Endothelial cell of umbilical vein (primary cell): ENCODE results near the gene PDCL2. TPM values are rescaled to one million over a fixed set of nuclear protein-coding genes. Genes with fewer than 3 reads are reported as not detected.

ENCODE experiments used
- polyA plus RNA-seq, 4 experiments: library from polyadenylated mRNA; depleted of rRNA in 3 of 4; stranded (reverse) in 3 of 4; unstranded in 1 of 4; fragments of >200 nt; gene quantifications; 2 replicates each; pipeline versions ENCODE4 v1.2.1 to v1.2.3, GENCODE V29; 2011 to 2012; ENCODE audit warnings: missing spikeins in 1 of 4
- total RNA-seq: library from RNA; stranded (reverse); gene quantifications from 2 replicates; pipeline ENCODE4 v1.2.3, GENCODE V29; 2021

Gene PDCL2
- total and polyA plus RNA-seq, 2 donors (not counting 3 experiments of a cell fraction or from before 2014, with no cell fraction given): not detected

Other genes starting within 250 kb of the PDCL2 start
- gene SRD5A3, start 246.0 kb downstream of the PDCL2 start, total RNA-seq: 24.3 and 30.4 TPM in 2 replicates
- 23.6 and 29.0 TPM in 2 replicates for gene SRD5A3, start 246.0 kb downstream of the PDCL2 start, polyA plus RNA-seq
- 159 and 177 TPM in 2 replicates for gene TMEM165, start 196.3 kb downstream of the PDCL2 start, total RNA-seq
- gene TMEM165, start 196.3 kb downstream of the PDCL2 start, polyA plus RNA-seq: 144 and 188 TPM in 2 replicates
- 22.2 and 23.8 TPM in 2 replicates for gene CLOCK, start 45.3 kb downstream of the PDCL2 start, total RNA-seq
- gene CLOCK, start 45.3 kb downstream of the PDCL2 start, polyA plus RNA-seq: 7.4 and 7.5 TPM in 2 replicates
- 3.7 TPM in 1 of 2 replicates, not detected in the other for gene NMU, start 44.1 kb upstream of the PDCL2 start, total RNA-seq
- gene NMU, start 44.1 kb upstream of the PDCL2 start, polyA plus RNA-seq: 1.4 and 1.6 TPM in 2 replicates
- not detected in 2 replicates for gene EXOC1L, start 227.5 kb upstream of the PDCL2 start, total RNA-seq
- gene EXOC1L, start 227.5 kb upstream of the PDCL2 start, polyA plus RNA-seq: not detected in 2 replicates